DMS 273 treated with DMSO at 0.1 percent for 48 hours (cell line): ENCODE data around the gene GOLGA6C.
"Not testable (repeated sequence)": the region's sequence is repeated elsewhere in the genome, so short reads cannot be mapped to it uniquely, and the experiment has no call there.

ENCODE experiments used
- DNase-seq: peaks from one replicate; lab custom pipeline; 2025; lab: John Stamatoyannopoulos, UW

GOLGA6C gene, protein sequence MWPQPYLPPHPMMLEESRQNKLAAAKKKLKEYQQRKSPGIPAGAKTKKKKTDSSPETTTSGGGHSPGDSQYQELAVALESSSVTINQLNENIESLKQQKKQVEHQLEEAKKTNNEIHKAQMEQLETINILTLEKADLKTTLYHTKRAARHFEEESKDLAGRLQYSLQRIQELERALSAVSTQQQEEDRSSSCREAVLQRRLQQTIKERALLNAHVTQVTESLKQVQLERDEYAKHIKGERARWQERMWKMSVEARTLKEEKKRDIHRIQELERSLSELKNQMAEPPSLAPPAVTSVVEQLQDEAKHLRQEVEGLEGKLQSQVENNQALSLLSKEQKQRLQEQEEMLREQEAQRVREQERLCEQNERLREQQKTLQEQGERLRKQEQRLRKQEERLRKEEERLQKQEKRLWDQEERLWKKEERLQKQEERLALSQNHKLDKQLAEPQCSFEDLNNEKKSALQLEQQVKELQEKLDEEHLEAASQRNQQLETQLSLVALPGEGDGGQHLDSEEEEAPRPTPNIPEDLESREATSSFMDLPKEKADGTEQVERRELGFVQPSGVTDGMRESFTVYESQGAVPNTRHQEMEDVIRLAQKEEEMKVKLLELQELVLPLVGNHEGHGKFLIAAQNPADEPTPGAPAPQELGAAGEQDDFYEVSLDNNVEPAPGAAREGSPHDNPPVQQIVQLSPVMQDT

DNA sequence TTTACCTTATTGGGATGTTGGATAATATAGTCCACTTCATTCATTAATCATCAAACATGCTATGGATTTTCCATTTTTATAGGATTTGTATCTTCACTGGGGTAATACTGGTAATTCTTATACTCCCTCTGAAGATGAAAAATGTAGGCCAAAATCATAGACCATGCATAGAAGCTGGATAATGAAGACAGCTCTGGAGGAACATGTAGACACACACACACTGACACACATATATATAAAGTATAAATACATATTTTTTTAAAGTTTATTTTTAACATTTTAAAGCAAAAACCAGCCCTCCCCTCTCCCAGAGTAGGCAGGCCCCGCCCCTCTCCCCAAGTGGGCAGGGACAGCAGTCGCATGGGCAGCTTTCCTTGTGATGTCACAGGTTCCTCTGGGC lies at the start of gene GOLGA6C:
Gene GOLGA6C (plus strand): TSS at position 301 of the 400 bp plus-strand sequence. CDS start 265 bp downstream, outside the sequence.
- not testable (repeated sequence) for DNase-seq

DNA sequence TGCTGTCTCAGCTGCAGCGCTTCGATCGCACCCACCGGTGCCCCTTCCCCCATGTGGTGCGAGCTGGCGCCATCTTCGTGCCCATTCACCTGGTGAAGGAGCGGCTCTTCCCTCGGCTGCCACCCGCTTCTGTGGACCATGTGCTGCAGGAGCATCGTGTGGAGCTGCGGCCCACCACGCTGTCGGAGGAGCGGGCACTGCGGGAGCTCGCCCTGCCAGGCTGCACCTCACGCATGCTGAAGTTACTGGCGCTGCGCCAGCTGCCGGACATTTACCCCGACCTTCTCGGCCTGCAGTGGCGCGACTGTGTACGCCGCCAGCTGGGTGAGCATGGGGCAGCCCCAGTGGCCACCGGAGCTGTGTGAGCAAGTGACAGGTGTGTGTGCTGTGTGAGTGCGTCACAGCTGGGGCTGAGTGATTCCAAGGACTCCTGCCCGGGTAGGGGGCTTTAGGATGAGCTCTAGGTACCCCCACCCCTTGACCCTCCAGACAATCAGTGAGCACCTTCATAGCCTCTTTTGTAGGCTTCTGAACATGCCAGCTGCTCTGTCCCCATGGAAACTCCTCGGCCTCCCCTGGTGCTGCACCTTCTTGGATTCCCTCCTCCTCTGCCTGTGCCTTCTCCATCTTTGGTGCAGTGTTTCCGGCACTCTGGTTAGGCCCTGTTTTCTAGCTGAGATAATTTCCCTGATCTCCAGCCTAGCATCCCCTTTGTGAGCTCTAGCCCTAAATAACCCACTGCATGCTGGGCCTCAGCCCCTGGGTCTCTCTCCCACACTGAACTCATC lies 49.4 kb upstream of the GOLGA6C start:
- no peak for DNase-seq

DNA sequence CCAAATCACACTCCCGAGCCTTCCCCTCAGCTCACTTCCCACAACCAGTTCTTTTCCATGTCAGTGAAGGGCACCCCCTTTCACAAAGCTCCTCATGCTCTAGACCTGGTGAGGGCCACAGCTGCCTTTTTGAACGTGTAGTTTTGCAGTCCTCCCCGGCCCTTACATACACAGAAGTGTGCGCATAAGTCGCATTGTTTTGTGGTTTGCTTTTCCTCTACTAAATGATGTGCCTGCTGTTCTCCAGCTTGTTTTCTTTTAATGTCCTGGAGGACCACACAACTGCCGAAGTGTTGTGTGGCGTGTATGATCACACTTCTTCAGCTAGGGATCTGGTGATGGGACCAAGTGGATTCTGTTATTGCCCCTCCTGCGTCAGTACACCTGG lies 48.9 kb upstream of the GOLGA6C start:
- no peak for DNase-seq

DNA sequence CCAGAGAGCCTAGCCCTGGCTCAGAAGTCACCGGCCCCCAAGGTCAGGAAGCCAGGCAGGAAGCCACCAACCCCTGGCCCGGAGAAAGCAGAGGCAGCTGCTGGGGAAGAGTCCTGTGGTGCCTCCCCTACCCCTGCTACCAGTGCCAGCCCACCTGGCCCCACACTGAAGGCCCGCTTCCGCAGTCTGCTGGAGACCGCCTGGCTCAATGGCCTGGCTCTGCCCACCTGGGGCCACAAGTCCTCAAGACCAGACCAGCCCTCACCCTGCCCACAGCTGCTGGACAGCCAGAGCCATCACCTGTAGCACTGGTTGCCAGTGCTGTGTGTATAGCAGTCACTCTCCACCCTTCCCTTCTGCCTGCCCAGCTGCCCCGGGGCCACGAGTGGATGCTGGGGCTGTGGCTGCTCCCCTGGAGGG lies 47.3 kb upstream of the GOLGA6C start:
- no peak for DNase-seq

DNA sequence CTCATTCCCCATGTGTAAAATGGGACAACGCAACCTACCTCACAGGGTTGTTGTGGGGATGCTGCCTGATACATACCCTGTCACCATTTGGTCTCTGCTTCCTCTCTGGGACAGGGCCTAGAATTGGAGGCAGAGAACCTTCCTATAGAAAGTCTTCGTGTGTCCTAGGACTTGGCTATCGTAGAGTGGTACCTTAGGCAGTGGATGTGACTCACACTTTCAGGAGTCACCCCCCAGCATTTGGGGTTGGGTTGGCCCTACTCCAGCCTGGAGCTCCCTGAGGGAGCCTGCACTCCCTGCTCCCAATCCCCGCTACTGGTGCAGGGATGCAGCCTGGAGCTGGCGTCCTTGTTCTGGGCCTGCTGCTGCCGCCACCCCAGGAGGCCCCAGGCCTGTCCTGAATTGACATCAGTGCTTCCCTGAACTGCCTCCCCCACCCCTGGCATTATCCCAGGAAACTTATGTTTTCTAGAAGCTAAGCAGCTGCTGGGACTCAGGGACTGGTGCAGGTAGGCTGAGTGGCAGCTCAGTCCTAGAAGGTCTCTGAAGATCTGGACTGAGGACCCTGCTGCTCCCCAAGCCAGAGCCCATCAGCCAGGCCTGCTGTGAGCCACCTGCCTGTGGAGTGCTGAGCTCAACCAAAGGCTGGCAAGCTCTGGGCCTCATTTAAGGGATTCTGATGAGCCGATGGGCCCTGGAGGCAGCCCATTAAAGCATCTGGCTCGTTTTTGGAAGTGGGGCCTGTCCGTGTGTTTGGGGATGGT lies 46.5 kb upstream of the GOLGA6C start:
- no peak for DNase-seq

DNA sequence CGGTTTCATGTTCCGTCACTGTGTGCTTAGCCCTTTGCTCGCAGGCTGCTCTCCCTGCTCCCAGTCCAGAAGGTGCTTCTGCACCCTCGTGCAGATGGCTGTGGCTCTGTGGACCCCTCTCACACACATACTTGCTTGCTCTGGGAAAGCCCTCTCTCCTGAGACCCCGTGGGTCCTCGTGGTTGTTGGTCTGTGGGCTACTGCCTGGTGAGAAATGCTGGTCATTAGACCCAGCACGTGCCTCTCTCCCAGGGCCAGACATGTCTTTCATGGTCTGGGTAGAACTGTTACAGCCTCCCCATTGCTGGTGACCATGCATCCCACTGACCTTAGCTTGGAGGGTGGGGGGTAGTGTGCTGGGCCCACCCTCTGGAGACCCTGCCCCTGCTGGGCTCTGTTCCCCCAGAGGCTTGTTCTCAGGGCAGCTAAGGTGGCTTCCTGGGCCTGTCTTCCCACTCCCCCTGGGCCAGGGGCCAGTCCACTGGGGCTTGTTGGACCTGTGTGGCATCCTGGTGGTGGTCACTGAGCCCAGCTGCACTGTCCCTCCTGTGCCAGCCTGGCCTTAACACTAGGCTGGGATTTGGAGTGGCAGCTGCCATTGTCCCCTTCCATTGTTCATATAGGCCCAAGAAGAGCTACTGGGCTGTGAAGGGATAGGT lies 45.8 kb upstream of the GOLGA6C start:
- DNase-seq, result no peak

DNA sequence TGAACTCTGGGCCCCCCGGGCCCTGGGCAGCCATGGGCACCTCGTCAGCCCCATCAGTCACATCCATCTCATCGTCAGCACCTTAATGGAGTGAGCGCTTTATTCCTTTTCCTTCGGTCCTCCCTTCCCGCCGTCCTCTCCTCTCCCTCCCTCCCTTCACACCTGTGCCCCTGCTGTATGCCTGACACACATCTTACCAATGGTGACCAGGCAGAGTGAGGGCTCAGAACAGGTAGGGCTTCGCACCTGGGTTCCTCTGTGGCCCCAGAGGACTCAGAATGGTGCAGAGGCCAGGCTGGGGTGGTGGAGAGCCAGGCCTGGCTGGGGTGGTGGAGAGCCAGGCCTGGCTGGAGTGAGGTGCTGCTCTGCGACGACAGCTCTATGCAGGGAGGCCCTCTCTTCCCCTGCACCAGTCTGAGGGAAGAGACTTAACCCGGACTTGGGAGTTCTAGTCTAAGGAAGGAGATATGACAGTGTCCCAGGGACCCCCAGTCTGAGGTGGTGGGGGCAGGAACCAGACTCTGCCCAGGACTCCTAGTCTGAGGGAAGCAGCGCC lies 44.8 kb upstream of the GOLGA6C start:
- DNase-seq, result no peak

DNA sequence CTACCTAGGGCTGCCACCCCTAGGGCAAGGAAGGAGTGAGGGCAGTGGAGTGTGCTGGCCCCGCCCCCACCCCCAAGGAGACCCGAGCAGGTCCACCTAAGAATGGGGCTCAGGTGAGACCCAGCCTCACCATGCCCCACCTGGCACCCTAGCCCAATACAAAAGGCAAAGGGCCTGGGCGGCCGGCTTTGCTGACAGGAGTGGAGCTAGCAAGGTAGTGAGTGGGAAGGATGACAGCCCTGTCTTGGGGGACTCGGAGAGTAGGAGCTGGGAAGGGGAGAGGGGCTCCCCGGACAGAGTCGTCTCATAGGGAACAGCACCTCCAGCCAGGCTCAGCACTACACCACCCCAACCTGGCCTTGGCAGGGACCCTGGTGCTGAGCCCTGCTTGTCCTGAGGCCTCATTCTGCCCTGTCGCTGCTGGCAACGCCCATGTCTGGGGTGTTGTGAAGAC lies 44.3 kb upstream of the GOLGA6C start:
- no peak for DNase-seq

DNA sequence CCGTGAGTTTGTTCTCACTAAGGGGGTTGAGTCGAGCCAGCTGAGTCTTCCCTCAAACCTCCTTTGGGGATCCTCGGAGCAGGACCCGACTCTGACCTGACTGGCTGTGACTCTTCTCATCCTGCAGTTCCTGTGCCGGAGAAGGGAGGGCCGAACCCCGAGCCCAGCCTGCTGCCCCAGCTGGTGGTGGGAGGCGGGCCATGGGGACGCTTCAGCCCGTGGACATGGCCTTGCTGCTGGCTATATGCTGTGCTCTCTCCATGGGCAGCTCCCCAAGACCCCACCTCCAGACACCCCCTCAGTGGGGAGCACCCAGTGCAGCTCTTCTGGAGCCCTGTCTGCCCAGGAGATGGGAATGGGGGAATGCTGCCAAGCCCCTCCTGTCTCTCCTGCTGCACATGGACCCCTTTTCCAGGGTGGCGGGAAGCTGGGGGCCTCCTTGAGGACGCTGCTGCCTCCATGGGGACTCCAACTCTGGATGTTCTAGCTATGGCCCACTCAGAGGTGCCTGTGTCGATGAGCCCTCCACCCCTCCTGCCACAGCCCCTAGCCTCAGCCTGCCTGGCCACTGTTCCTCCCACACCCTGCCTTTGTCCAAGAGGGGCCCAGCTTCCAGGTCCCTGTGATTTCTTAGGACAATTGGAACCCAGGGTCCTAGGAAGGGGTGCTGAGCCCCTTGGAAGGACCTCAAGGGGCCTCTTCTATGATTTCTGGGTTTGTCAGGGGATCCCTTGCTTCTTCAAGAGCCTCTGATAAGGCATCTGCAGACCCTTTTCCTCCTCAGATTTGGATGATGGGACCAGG lies 43.6 kb upstream of the GOLGA6C start:
- no peak for DNase-seq

DNA sequence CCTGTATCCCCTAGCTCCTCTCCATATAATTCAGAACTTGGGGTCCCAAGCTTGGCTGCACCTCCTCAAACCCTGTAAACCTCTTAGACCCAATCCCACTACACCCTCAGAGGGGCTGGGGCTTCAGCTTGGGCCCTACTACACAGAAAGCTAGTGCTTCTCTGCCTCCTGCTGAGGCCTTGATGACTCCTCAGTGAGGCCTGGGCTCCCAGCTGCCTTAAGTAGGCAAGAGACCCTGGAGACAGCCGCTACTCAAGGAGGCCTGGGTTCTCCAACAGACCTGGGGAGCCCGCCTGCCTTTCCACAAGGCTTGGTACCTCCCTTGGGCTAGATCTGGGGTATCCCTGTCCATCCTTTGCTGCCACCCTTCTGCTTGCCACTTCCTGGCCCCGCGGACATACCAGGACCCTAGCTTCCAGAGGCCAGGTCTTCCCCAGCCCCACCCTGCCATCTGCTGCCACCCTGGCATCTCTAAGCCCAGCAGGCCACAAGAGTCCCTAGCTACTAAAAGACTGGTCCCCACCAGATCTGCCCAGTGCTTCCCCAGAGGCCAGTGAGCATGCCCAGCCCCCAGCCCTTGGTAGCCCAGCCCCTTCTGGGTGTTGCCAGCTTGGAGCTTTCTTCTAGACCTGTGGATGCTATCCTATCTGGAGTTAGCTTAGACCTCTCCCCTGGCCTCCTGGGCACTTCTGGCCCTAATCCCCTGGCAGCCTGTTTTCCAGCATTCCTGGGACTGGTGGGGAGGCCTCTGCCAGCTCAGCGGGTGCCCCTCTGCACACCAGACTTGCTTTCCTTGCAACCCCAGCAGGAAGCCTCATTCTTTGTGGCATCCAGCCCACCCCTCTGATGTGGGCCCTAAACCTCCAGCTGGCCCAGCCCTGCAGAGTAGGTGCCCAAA lies 42.8 kb upstream of the GOLGA6C start:
- no peak for DNase-seq

DNA sequence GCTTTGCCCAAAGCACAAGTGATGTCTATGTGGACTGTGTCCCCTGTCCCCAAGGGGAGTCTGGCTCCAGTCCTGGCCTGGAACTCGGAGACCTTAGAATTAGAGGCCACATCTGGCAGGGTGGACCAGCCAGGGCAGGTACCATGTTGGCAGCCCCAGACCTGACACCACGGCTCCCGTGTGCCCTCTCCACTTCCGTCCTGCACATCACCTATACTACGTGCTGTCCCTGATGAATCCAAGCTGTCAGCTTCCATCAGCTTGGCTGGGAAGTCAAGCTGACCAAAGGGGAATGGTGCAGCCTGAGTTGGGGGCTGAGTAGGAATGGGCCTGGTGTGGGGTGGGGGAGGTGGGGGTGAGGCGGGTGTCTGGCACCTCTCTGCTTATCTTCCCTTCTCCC lies 41.1 kb upstream of the GOLGA6C start:
- no peak for DNase-seq

DNA sequence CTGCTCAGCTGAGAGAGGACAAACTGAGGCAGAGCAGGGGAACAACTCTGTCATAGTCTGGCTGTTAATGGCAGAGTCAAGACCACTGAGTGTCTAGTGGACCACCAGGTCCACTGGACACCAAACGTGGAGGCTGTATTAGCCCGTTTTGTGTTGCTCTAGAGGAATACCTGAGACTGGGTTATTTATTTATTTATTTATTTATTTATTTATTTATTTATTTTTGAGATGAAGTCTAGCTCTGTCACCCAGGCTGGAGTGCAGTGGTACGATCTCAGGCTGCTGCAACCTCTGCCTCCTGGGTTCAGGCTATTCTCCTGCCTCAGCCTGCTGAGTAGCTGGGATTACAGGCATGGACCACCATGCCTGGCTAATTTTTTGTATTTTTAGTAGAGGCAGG lies 40.6 kb upstream of the GOLGA6C start:
- not testable (repeated sequence) for DNase-seq

DNA sequence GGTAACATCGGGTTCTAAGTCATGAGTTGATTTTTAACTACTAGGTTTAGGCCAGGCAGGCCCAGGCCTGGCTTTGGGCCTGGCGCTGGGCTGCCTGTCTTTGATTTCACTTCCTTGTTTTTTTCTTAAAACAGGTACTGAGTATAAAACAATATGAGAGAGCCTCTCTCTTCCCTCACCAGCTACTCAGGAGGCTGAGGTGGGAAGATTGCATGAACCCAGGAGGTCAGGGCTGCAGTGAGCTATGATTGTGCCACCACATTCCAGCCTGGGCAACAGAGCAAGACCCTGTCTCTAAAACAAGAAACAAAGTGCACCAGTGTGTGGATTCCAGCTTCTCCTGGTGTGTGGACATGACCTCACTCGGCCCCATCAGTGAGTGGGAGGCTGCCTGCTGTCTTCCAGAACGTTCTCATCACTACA lies 38.6 kb upstream of the GOLGA6C start:
- DNase-seq, result not testable (repeated sequence)

DNA sequence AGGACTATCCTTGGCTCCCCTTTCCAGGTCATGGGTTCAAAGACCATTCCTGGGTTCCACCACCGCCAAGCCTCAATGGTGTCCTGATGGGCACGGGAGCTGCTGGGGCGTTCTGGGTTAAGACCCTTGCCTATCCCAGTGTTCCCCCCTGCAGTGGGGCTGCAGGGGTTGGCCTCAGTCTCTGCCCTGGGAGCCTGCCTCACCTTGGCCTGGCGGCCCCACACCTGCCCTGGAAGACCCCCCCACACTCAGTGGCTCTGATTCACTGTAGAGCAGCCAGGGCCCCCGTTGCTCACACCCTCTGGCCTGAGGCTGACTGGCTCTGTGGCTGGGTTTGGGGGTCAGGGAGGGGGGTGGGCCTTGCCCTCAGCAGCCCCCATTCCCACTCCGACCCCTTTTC lies 34.4 kb upstream of the GOLGA6C start:
- no peak for DNase-seq

DNA sequence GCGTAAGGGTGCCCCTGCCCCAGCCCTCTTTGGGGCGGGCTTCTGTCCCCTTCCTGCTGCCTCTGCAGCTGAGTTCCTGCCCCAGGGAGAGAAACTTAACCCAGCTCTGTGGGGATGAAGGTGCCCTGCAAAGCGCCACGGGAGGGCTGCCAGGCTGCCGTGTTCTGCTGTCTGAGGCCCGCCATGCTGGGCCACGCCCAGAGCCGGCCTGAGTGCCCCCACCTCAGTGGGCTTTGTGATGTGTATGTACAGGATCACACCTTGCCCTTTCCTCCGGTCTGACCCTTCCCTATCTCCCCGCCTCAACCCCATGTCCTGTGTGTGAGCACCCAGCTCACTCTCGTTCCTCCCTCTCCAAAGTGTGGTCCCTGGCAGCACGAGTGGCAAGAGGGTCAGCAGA lies 33.9 kb upstream of the GOLGA6C start:
- no peak for DNase-seq

DNA sequence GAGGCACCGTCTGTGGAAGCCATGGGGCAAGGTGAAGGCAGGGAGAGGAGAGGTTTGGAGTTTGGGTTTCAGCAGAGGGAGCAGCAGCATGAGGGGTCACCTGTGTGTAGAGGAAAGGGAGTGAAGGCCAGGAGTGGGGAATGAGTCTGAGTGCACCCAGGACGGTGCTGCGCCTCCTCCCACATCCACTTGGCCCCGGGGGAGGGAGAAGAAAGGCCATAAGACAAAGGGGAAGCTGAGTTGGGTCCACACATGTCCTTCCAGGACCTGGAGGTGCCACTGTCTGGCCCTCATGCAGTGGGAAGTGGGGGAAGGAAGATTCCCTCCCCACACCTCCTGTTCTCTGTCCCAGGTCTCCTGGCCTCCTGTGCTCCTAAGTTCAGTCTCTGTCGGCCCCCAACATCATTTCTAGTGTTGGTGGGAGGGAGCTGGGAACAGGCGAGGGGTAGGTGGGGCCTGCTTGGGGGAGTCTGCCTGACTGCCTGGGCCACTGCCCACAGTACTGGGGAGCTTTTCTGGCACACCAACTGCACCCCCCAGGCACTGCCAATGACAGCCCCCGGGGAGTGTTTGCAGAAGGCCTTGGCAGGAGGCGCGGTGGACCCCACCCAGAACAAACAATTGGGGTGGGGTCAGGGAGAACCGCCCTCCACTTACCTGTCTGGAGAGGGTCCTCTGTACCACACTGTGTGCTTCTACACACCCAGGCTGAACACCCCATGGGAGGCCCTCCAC lies 32.9 kb upstream of the GOLGA6C start:
- DNase-seq, result not testable (repeated sequence)

DNA sequence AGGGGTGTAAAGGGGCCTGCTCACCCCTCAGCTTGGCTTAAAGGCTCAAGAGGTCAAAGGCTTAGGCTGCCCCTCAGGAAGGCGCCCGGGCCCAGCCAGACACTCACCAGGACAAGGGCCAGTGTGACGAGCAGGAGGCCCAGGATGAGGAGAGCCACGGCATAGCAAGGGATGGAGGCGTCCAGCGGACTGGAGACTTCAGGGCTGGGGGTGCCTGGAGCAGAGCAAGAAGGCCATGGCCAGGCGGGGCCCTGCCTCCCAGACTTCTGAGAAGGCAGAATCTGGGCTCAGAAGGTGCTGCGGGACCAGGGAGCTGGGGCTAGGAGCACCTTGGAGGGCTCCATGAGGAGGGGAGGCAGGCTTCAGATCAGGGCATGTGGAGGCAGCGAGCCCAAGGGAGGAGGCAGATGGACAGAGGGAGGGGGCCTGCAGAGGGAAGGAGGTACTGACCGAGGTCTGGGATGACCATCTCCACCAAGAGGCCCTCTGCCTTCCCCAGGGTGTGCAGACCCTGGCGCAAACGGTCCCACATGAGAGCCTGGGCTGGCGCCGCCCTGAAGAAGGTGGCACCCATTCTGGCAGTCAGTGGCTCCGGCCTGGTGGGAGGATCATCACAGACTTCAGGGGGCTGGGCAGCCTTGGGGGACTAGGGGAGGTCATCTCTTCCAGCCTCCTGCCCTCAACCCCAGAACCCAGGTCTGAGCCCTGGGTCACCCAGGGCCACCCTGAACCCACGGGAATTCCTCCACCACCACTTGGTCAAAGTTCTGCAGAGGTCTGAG lies 32.0 kb upstream of the GOLGA6C start:
- no peak for DNase-seq
